Measurements from ENCODE around the gene TMEM245. TPM values are rescaled to one million over a fixed set of nuclear protein-coding genes. Genes with fewer than 3 reads are reported as not detected.

The TMEM245 gene
- total RNA-seq, 2 donors from 2014 or later = 25.1 to 39.7 TPM

DNA sequence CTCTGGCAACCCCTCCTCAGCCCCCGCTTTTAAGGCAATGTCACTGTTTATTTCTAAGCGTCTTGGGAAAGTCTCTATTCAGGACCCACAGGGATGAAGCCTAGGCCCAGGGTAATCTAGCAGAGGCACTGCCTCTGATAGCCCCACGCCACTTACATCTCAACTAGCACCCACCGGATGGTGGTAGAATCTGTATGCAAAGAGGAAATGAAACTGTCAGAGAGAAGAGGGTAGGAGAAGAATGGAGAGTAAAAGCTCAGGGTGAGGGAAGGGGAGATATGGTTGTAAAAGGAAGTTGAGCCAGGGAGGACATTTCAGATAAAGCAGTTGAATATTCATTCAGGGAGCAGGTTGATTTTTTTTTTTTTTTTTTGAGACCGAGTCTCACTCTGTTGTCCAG lies 44.3 kb upstream of the TMEM245 start:
- no peak overlapping the region for H3K27ac ChIP-seq

DNA sequence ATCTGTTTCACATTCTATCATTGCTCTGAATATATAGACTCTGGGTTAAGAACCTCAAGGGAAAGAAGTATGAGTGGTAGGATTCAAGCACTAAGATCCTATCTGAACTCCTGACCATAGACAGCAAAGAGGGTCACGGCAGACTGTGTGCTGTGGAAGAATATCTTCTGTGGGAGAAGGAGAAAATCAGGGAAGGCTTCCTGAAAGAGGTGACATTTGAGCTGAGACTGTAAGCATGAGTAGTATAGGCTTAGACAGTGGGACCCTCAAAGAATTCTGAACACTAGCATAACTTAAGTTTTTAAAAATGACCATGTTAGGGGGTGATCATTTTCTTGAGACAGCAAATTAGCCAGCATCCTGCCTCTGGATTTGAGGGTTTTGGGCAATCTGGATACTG lies 43.4 kb upstream of the TMEM245 start:
- H3K27me3 ChIP-seq = peaks cover 6% of the 10 kb centered on the region
- no peak overlapping the region for H3K4me3 ChIP-seq
- TF ChIP-seq, protein P1, sequence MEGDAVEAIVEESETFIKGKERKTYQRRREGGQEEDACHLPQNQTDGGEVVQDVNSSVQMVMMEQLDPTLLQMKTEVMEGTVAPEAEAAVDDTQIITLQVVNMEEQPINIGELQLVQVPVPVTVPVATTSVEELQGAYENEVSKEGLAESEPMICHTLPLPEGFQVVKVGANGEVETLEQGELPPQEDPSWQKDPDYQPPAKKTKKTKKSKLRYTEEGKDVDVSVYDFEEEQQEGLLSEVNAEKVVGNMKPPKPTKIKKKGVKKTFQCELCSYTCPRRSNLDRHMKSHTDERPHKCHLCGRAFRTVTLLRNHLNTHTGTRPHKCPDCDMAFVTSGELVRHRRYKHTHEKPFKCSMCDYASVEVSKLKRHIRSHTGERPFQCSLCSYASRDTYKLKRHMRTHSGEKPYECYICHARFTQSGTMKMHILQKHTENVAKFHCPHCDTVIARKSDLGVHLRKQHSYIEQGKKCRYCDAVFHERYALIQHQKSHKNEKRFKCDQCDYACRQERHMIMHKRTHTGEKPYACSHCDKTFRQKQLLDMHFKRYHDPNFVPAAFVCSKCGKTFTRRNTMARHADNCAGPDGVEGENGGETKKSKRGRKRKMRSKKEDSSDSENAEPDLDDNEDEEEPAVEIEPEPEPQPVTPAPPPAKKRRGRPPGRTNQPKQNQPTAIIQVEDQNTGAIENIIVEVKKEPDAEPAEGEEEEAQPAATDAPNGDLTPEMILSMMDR (IDR thresholded peaks at IDR 0.05) = no peak
- intact Hi-C loops (cut with DNase I) = no loop called here
- DNase-seq = no peak
- no peaks in the 10 kb centered on the region for H3K4me1 ChIP-seq
- no peak overlapping the region for H3K27ac ChIP-seq
- no peaks in the 10 kb centered on the region for H3K9me3 ChIP-seq
- no peak overlapping the region for H3K9ac ChIP-seq (ENCODE audit: low read depth in 2 of 2, low read length in 2 of 2)
- H3K36me3 ChIP-seq = no peaks in the 10 kb centered on the region

More for the DNA sequence above, 44.3 kb upstream of the TMEM245 start:
- intact Hi-C loops (cut with DNase I) = no loop called here
- Histone ChIP-seq H3K27me3 (peaks cover 8% of the 10 kb centered on the region), H3K4me3 (no peak overlapping the region), H3K36me3 (no peaks in the 10 kb centered on the region), H3K4me1 (no peaks in the 10 kb centered on the region), H3K9me3 (no peaks in the 10 kb centered on the region), H3K9ac (ENCODE audit: low read depth in 2 of 2, low read length in 2 of 2) (no peak overlapping the region)
- DNase-seq = no peak
- TF ChIP-seq, protein P1 (IDR thresholded peaks at IDR 0.05) = no peak

DNA sequence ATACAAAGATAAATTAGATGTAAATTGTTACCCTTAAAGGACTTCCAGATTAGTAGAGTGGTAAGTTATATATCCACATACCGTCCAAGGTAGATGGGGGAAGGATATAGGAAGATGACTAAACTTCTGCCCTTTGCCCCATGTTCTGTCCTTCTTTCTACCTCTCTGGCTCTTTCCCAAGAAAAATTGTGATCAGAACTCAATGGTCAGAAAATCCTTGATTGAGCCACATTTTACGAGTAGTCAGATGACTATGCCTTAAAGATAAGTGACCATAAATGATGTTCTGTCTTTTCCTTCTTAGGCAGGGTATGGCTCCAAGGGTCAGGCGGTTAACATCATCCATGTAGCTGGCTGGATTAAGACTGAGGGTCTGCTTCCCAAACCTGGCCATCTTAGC lies 42.9 kb upstream of the TMEM245 start:
- TF ChIP-seq, protein P1 (IDR thresholded peaks at IDR 0.05) = no peak
- H3K9ac ChIP-seq (ENCODE audit: low read depth in 2 of 2, low read length in 2 of 2) = no peak overlapping the region
- no peaks in the 10 kb centered on the region for H3K9me3 ChIP-seq
- DNase-seq = no peak
- intact Hi-C loops (cut with DNase I) = no loop called here
- no peak overlapping the region for H3K4me3 ChIP-seq
- H3K27ac ChIP-seq = no peak overlapping the region
- no peaks in the 10 kb centered on the region for H3K36me3 ChIP-seq
- no peaks in the 10 kb centered on the region for H3K4me1 ChIP-seq
- peaks cover 4% of the 10 kb centered on the region for H3K27me3 ChIP-seq

DNA sequence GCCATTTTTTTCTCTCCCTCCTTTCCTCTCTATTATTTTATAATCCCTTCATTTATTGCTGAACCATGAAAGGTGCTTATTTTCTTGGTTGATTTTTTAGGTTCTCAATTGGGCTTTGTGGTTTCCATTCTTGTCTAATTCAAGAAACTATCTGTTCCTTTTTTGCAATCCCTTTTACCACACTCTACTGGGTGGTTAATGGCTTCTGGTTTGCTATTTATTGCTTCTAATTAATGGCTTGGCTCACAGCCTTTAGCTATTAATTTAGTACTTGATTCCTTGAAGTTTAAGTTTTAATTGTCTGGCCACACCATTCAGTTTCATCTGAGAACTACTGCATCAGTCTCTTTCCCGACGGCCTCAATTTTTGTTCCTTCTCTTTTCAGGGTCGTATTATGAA lies 41.7 kb upstream of the TMEM245 start:
- no peak for DNase-seq
- Histone ChIP-seq H3K4me1 (no peaks in the 10 kb centered on the region), H3K27ac (no peak overlapping the region), H3K27me3 (no peaks in the 10 kb centered on the region), H3K4me3 (no peak overlapping the region), H3K36me3 (no peaks in the 10 kb centered on the region), H3K9me3 (no peaks in the 10 kb centered on the region), H3K9ac (ENCODE audit: low read depth in 2 of 2, low read length in 2 of 2) (no peak overlapping the region)
- intact Hi-C loops (cut with DNase I) = no loop called here
- TF ChIP-seq, protein P1 (IDR thresholded peaks at IDR 0.05) = no peak

DNA sequence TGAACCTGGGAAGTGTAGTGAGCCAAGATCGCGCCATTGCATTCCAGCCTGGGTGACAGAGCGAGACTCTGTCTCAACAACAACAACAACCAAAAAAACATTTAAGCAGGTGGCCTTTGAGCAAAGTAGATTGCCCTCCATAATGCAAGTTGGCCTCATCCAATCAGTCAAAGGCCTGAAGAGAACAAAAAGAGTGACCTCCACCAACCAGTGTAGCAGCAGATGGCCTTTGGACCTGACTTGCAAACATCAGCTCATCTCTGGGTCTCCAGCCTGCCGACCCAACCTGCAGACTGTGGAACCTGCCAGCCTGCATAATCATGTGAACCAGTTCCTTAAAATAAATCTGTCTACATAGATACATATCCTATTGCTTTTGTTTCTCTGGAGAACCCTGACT lies 39.8 kb upstream of the TMEM245 start:
- TF ChIP-seq, protein P1 (IDR thresholded peaks at IDR 0.05) = no peak
- H3K9me3 ChIP-seq = no peaks in the 10 kb centered on the region
- no peak for DNase-seq
- no peaks in the 10 kb centered on the region for H3K4me1 ChIP-seq
- H3K9ac ChIP-seq (ENCODE audit: low read depth in 2 of 2, low read length in 2 of 2) = no peak overlapping the region
- no peak overlapping the region for H3K27ac ChIP-seq
- intact Hi-C loops (cut with DNase I) = no loop called here
- H3K4me3 ChIP-seq = no peak overlapping the region
- no peaks in the 10 kb centered on the region for H3K36me3 ChIP-seq
- no peaks in the 10 kb centered on the region for H3K27me3 ChIP-seq

DNA sequence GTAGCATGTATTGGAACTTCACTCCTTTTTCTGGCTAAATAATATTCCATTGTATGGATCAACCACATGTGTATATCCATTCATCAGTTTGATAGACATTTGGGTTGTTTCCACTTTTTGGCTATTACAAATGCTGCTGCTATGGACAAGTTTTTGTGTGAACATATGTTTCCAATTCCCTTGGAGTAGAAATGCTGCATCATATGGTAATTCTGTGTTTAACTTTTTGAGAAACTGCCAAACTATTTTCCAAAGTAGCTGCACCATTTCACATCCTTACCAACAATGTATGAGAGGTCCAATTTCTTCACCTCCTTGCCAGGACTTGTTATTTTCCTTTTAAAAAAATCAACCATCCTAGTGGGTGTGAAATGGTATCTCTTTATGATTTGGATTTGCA lies 38.9 kb upstream of the TMEM245 start:
- Histone ChIP-seq H3K9ac (ENCODE audit: low read depth in 2 of 2, low read length in 2 of 2) (no peak overlapping the region), H3K4me3 (no peak overlapping the region), H3K27ac (no peak overlapping the region), H3K4me1 (no peaks in the 10 kb centered on the region), H3K9me3 (no peaks in the 10 kb centered on the region), H3K36me3 (no peaks in the 10 kb centered on the region), H3K27me3 (no peaks in the 10 kb centered on the region)
- no peak for DNase-seq
- intact Hi-C loops (cut with DNase I) = no loop called here
- TF ChIP-seq, protein P1 (IDR thresholded peaks at IDR 0.05) = no peak

All from colonic mucosa (tissue), 4 donors.